Measurements from ENCODE around the gene ZNF641.

GRCh38 chr12:48296586-48297282 lies 54.0 kb downstream of the ZNF641 start:
- TF ChIP-seq POLR2A (IDR thresholded peaks at IDR 0.05) (no peak), CTCF (IDR thresholded peaks at IDR 0.05) (no peak)

All from tibial nerve (tissue), 3 donors.